BJ (cell line): ENCODE measurements around the gene SLC26A1. TPM values are rescaled to one million over a fixed set of nuclear protein-coding genes. Genes with fewer than 3 reads are reported as not detected.

ENCODE experiments used
- CTCF ChIA-PET: fragments of 350-600 bp; formaldehyde crosslinking; extraction: SDS; loops from one replicate; lab custom pipeline; 2021; ENCODE audit warnings: antibody characterized with exemption, inconsistent platforms; lab: Yijun Ruan, JAX
- POLR2A ChIA-PET: fragments of 300-600 bp; sonication (Branson Sonifier 250); formaldehyde crosslinking; extraction: SDS; loops from one replicate; lab custom pipeline; 2021; ENCODE audit warnings: antibody characterized with exemption; lab: Charles Lee
- DNase-seq: peaks from one replicate; pipeline ENCODE4 v3.0.0-alpha.2; 2011; ENCODE audit warnings: low read depth
- H3K27me3 ChIP-seq: 2 replicates; pipeline ENCODE4 v1.6.0; 2011; ENCODE audit warnings: low read length; ENCODE audit not compliant: control insufficient read depth, insufficient read depth
- H3K36me3 ChIP-seq: 2 replicates; pipeline ENCODE4 v1.5.1; 2011; ENCODE audit warnings: low read length; ENCODE audit not compliant: control insufficient read depth, insufficient read depth
- H3K4me3 ChIP-seq: 2 replicates; pipeline ENCODE4 v1.5.1; 2011; ENCODE audit warnings: low read depth, mild to moderate bottlenecking, control low read depth, low read length
- polyA plus RNA-seq: library from polyadenylated mRNA; depleted of rRNA; stranded (reverse); fragments of >200 nt; gene quantifications from 2 replicates; pipeline ENCODE4 v1.2.3, GENCODE V29; 2011
- TF ChIP-seq, protein P1 (sequence below): IDR thresholded peaks from 2 replicates; pipeline ENCODE4 v1.5.1; 2011; ENCODE audit warnings: low read depth, mild to moderate bottlenecking, control low read depth, inconsistent platforms, low read length, moderate library complexity; ENCODE audit not compliant: insufficient read depth

The SLC26A1 gene
- polyA plus RNA-seq, 1 experiment = not detected

DNA sequence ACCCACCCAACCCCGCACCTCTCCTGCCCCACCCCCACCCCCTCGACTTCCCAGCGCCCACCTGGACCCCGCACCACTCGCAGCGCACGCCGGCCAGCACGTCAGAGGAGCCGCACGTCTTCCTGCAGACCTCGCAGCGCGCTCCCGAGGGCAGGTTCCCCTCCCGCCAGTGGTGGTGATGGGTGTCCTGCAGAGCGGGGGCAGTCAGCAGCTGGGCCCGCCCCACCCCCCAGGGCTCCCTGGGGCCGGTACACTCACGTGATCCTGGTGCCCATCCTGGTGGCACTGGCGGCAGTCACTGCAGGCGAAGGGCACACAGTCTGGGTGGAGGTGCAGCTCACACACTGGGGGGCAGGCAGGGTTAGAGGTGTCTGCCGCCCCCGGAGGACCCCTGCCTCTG is 25.0 kb downstream of the SLC26A1 start:
- Histone ChIP-seq H3K4me3 (no peak overlapping the region), H3K27me3 (no peaks in the 10 kb centered on the region), H3K36me3 (peaks cover 20% of the 10 kb centered on the region)
- TF ChIP-seq, protein P1, sequence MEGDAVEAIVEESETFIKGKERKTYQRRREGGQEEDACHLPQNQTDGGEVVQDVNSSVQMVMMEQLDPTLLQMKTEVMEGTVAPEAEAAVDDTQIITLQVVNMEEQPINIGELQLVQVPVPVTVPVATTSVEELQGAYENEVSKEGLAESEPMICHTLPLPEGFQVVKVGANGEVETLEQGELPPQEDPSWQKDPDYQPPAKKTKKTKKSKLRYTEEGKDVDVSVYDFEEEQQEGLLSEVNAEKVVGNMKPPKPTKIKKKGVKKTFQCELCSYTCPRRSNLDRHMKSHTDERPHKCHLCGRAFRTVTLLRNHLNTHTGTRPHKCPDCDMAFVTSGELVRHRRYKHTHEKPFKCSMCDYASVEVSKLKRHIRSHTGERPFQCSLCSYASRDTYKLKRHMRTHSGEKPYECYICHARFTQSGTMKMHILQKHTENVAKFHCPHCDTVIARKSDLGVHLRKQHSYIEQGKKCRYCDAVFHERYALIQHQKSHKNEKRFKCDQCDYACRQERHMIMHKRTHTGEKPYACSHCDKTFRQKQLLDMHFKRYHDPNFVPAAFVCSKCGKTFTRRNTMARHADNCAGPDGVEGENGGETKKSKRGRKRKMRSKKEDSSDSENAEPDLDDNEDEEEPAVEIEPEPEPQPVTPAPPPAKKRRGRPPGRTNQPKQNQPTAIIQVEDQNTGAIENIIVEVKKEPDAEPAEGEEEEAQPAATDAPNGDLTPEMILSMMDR = no peak
- POLR2A ChIA-PET = no interaction called here
- CTCF ChIA-PET = no interaction called here
- DNase-seq = no peak

DNA sequence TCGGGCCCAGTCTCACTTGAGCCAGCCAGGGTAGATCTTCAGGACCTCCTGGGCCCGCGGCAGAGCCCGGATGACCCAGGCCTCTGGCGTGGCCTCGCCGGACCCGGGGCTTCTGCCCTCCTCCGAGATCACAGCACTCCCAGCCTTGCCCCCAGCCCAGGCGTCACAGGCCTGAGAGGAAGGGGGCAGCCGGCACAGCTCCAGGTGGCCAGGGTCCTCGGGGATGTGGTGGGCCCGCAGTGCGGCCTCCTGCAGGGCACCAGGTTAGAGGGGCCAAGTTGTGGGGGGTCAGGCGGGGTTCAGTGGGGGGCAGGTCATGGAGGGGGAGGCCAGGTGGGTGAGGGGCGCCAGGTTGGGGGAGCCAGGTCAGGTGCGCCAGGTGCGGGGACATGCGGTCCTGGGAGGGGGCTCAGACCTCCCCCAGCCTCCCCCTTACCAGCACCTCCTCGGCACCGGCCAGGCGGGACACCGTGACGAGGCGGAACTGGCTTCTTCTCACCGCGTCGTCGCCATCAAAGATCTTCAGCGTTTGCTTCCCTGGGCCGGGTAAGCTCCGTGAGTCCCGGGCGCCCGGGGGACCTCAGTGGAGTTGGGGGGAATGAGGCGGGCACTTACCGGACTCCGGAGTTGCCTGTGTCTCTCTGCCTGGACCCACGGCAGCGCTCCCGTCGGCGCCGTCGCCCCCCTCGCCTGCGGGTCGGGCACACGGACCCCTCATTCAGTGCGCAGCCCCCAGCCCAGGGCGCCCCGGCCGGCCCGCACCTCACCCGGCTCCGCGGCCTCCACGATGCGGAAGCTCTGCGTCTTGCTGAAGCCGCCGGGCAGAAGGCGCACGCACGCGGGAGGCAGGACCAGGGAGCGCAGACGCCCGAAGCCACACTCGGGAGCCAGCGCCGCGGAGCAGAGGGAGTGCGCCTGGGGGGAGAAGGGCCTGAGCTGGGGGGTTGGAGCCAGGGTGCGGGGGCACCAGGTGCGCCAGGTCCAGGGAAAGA is 25.8 kb downstream of the SLC26A1 start:
- CTCF ChIA-PET = no interaction called here
- DNase-seq = no peak
- peaks cover 25% of the 10 kb centered on the region for H3K36me3 ChIP-seq
- POLR2A ChIA-PET = no interaction called here
- H3K4me3 ChIP-seq = no peak overlapping the region
- TF ChIP-seq, protein P1 = no peak
- no peaks in the 10 kb centered on the region for H3K27me3 ChIP-seq

DNA sequence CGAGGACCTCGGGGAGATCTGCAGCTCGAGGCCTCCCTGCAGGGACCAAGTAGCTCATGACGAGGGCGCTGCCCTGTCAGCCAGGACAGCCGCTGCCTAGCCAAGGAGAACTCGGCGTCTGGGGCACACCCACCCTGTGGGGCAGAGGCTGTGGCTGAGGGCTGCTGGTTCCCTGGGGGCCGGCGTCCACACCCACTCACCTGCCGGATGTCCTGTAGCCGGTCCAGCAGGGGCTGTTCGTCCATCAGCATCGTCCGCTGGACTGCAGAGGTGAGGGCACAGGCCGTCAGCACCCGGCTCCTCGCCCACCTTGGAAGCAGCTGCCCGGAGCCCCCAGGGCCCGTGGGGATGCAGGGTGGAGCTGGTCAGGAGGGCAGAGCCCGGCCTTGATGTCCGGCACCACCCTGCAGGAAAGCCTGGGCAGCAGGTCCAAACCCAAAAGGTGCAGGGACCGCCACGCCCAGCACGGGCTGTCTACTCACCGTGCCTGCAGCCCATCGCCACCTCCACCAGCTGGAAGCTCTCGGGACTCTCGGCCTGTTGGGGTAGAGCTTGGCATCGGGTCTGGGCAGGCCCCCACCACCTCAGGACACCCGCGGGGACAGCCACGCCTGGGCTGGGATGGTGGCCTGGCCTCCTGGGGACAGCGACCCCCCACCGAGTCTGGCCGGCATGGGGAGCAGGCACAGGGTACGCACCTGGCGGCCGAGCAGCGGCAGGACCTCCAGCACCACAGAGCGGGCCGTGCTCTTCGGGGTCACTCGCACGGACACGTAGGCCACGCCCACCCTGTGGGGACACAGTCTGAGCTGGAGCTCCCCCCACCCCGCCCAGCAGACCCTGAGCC is 26.7 kb downstream of the SLC26A1 start:
- CTCF ChIA-PET = no interaction called here
- Histone ChIP-seq H3K27me3 (no peaks in the 10 kb centered on the region), H3K4me3 (no peak overlapping the region), H3K36me3 (peaks cover 32% of the 10 kb centered on the region)
- TF ChIP-seq, protein P1 = no peak
- POLR2A ChIA-PET = no interaction called here
- no peak for DNase-seq

DNA sequence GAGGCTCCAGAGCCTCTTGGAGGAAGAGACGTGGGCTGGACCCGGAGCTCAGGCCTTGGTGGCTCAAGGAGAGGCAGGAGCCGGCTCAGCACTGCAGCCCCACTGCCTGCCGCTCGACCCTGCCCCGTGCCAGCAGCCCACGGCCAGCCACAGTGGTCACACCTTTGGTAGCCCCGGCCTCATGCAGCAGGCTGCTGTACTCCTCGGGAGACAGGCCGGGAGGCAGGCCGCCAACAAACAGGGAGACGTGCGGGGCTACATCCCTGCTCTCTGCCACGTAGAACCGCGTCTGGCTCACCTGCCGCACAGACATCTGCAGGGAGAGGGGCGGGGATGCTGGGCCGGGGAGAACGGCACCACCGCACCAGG is 27.5 kb downstream of the SLC26A1 start:
- ChIA-PET CTCF (no interaction called here), POLR2A (no interaction called here)
- no peak overlapping the region for H3K4me3 ChIP-seq
- TF ChIP-seq, protein P1 = no peak
- peaks cover 34% of the 10 kb centered on the region for H3K36me3 ChIP-seq
- DNase-seq = no peak
- H3K27me3 ChIP-seq = no peaks in the 10 kb centered on the region
